GM21381 (cell line): ENCODE measurements around the gene RGS8.

Source experiments
- ATAC-seq: cut with Tn5 transposase; IDR thresholded peaks from one replicate; pipeline ENCODE4 v1.9.1; 2021; ENCODE audit warnings: mild to moderate bottlenecking, moderate library complexity; ENCODE audit not compliant: unreplicated experiment

RGS8 gene

DNA sequence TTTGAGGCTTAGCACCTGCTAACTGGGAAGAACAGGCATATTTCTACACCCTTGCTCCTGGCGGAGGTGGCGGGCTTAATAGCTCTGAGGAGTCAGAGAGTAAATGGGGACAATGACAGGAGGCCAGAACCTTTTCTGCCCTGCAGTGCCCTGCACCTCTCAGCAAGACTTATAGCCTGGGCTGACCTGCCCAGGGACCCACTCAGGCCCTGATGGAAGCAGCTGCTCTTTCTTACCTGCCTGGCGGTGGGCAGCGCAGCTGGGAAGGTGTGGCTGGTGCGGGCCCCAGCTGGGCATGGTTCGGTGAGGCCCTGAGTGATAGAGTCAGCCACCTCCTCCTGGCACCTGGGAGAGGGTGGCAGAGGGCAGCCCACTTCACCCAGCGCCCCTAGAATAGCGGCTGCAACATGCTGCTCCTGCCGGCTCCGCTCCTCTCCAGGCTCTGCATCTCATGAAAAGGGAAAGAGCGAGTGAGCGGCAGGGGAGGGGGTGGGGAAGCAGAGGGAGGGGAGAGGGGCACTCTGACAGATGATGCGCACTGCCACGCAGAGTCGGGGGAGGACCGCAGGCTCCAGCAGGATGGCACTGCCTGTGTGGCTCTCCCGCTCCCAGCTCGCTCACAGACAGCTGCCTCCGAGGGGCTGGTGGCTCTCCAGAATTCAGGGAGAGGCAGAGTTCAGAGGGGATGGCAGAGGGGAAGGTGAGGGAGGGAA, at the start of gene RGS8:
Gene RGS8, minus strand, starts transcription at position 472 of the 713 bp plus-strand sequence. CDS start 14,938 bp downstream, outside the sequence.
- no peak for ATAC-seq

DNA sequence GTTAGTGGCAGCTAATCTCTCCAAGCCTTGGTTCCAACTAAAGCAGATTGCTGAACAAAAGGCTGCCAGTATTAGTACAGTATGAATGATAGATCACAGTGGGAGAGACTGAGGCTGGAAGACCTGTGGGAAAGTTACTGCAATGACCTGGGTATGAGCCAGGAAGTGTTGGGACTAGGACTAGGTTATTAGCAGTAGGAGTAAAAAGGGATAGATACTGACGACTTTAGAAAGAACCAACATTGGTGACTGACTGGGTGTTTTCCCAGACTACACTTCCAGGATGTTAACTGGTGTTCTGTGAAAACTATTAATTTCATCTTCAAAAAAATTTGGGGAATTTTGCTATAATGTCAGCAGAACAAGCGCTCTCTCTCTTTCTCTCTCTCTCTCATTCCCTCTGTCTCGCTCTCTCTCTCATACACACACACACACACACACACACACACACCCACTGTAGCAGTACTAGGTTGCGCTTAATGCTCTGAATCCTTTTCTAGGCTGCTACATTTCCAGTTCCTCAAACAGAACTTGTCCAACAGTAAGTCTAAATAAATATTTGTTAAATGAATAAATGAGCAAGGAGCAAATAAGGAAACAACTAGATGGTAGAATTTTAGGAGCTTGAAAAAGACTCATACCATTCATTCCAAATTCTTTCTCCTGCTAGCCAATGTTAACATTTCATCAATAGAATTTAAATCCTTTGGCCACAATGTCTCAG, 47.6 kb upstream of the RGS8 start:
- ATAC-seq = no peak

GRCh38 chr1:182726912-182727311, 42.5 kb upstream of the RGS8 start:
- no peak for ATAC-seq

DNA sequence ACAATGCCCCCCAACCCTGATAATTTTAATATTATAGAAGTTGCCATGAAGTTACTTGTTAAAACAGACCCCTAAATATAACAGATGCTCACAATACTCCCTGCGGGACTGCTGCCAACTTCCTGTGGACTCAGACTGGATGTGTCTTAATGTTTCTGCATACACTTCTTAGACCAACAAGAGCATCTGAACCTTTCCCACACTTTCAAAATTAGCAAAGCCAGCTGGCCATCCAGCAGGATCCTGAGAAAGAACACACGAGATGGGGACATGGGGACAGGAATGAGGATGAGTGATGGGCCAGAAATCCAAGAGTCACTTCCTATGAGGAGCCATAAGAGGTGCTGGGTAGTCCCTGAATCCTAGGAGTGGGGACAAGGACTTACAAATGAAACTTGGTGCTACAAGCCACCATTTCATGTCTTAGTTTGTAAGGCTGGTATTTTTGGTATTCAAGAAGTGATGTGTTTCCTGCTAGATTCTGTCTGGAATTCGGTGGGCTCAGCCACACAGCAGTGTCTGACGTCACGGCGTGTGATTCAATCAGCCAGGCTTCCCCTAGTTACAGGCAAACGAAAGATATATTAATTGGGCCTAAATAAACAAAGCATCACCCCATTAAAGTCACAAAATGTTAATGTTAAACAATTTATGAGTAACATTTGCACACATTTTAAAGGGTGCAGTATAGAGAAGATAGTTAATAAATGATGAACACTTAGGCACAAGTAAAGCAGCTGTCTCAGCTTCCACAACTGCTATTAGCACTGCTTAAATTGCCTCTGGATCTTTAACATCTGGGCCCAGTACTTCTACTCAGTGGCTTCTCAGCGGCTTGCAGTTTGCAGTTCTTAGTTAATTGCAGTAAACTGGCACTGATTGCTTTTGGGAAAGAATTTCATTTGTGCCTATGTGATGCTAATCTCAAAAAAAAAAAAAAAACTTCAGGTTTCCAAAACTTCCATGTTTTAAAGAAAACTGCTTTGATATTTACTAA, 41.2 kb upstream of the RGS8 start:
- ATAC-seq = no peak

DNA sequence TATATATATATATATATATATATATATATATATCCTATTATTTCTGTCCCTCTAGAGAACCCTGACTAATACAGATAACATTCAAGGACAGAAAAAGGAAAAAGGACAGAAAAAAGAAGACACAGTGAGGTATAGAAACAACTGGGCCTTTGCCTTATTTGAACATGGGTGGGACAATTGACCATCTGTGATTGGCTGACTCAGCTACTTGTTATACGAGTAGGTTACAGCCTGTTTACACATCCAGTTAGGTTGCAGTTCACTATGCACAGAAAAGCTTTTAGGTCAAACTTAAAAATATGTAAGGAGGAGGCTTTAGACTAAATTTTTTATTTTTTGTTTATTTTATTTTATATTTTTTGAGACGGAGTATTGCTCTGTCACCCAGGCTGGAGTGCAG, 39.8 kb upstream of the RGS8 start:
- ATAC-seq = no peak

GRCh38 chr1:182723200-182723599, 38.8 kb upstream of the RGS8 start:
- ATAC-seq = no peak

GRCh38 chr1:182721525-182721924, 37.1 kb upstream of the RGS8 start:
- no peak for ATAC-seq

GRCh38 chr1:182720463-182720862, 36.1 kb upstream of the RGS8 start:
- no peak for ATAC-seq

DNA sequence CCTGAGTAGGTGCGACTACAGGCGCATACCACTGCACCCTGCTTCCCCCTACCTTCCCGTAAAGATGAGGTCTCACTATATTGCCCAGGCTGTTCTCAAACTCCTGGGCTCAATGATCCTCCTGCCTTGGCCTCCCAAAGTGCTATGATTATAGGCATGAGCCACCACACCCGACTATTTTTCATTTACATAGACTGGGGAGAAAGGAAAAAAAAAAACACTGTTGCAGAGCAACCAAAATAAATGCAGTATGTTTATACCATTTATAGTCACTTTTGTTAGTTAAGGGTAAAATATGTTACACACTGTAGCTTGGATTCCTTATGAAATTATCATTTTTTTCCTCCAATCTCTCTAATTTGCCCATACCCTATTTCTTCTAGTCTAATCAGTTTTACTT, 35.2 kb upstream of the RGS8 start:
- ATAC-seq = no peak

GRCh38 chr1:182718311-182718710, 33.9 kb upstream of the RGS8 start:
- no peak for ATAC-seq

GRCh38 chr1:182716740-182717720, 32.6 kb upstream of the RGS8 start:
- ATAC-seq = peak; percentile 60

DNA sequence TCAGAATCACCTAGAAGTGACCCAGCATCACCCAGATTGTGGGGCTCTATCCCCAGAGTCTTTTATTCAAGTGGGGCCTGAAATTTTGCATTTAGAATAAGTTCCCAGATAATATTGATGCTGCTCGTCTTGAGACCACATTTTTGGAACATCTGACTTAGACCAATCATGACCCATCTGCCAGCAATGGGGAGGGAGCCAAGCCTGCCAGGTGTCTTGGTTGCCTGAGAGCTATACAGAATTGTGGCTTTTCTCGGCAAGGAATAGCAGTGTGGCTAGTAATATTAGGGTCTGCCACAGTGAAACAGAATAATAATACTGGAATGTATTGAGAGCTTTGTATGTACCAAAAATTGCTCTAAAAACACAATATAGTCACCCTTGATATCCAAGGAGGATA, 31.1 kb upstream of the RGS8 start:
- no peak for ATAC-seq

GRCh38 chr1:182714546-182714945, 30.2 kb upstream of the RGS8 start:
- no peak for ATAC-seq

GRCh38 chr1:182713939-182714338, 29.6 kb upstream of the RGS8 start:
- ATAC-seq = no peak

- ATAC-seq = no peak
Measured at GRCh38 chr1:182713492-182713891, 29.1 kb upstream of the RGS8 start.

DNA sequence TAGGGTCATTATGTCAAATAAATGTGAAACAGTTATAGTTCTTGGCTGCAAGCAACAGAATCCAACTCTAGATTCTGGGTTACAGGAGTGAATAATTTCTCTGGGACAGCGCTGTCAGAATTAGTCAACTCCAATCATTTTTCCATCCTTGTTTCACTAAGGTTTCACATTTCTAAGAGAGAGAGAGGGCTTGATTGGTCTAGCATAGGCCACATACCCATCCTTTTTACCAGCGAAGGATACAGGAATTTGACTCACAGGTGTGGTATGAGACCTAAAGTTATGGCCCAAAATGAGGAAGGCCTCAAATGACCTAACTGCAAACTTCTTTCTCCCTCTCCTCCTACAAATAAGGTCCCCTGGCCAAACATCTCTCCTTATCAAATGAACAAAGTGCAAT, 25.5 kb upstream of the RGS8 start:
- ATAC-seq = no peak

DNA sequence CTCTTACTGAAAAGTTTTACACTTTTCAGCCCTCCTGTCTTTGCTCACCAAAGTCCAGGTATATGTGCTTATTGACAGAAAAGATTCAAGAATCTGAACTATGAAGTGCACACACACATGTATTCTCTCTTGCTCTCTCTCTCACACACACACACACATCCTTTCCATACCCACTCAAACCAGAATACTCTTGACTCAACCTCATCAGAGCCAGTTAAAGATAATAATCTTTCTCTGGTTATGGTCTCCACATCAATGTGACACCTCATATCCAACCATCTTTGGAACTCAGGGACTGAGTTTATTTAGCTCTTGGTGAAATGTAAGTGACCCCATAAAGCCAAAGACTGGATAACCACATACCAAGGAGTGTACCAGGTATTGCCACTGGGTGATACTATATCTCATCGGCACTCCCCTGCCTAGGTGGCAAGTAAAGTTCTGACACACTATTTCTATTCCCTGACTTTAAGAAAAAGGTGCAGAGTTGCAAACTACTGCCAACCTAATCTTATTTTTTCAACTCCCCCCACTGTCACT, 24.9 kb upstream of the RGS8 start:
- no peak for ATAC-seq

GRCh38 chr1:182707122-182707521, 22.7 kb upstream of the RGS8 start:
- no peak for ATAC-seq

GRCh38 chr1:182704677-182705076, 20.3 kb upstream of the RGS8 start:
- no peak for ATAC-seq

DNA sequence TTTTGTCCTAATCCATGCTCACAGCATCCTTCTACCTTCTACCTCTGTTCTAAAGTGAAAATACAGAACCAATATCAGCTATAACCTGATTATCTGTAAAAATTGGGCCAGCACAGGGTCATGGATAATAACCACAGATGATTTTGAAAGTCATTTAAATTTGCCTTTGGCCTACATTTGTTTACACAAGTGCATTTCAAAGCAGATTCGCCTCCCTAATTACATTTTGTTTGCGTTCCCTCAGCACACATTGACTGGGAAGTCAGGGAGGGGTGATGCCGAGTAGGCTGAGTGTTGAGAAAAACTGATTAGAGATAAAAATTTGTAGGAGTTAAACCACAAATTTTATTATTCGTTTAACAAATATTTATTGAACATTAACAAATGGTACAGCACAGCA, 19.2 kb upstream of the RGS8 start:
- no peak for ATAC-seq
